Measurements from ENCODE around the gene CARTPT. TPM values are rescaled to one million over a fixed set of nuclear protein-coding genes. Genes with fewer than 3 reads are reported as not detected.

The CARTPT gene
- total and polyA plus RNA-seq, 2 of the 8 experiments (the other 6 are each of a cell fraction or from before 2014, with no cell fraction given), result not detected

- H3K56ac ChIP-seq (replicated peaks; ENCODE audit: insufficient read length, low read depth, low read length), result no peak overlapping the region
- DNase-seq (ENCODE audit: low read depth in 1 of 2, low spot score in 2 of 2), result no peak
- no peaks in the 10 kb centered on the region for H3K9me3 ChIP-seq (ENCODE audit: insufficient read depth in 2 of 2, low read depth in 1 of 2, low read length in 1 of 2)
- CTCF ChIA-PET (ENCODE audit: partially characterized antibody), result interaction anchor here (0.7 to 2.4 kb wide), 4 partner anchors 10 to 262 kb away, joined by 3 to 9 read pairs (median 4); no protein-coding TSS in a partner anchor
- no peaks in the 10 kb centered on the region for H3K79me1 ChIP-seq (ENCODE audit: low read depth, low read length)
- no peak overlapping the region for H3K18ac ChIP-seq (ENCODE audit: extremely low read depth, low read length)
- no peak overlapping the region for H2BK12ac ChIP-seq (ENCODE audit: low read depth, low read length)
- H3K9ac ChIP-seq (replicated peaks in 1 of 4; ENCODE audit: extremely low read depth in 1 of 4, low read depth in 3 of 4, low read length in 3 of 4), result no peak overlapping the region
- no peak overlapping the region for H2AK5ac ChIP-seq (ENCODE audit: low read depth, low read length)
- H3K23ac ChIP-seq (ENCODE audit: insufficient read length), result no peak overlapping the region
- no peak overlapping the region for H2BK15ac ChIP-seq (ENCODE audit: low read length)
- no peaks in the 10 kb centered on the region for H3K79me2 ChIP-seq (ENCODE audit: control insufficient read depth in 1 of 2, insufficient read depth in 2 of 2, low read length in 2 of 2)
- no peak overlapping the region for H4K91ac ChIP-seq (replicated peaks; ENCODE audit: insufficient read length, low read length)
- no peaks in the 10 kb centered on the region for H3K27me3 ChIP-seq (replicated peaks in 1 of 4; ENCODE audit: control insufficient read depth in 3 of 4, extremely low read depth in 1 of 4, insufficient read depth in 3 of 4, low read length in 3 of 4)
- no peaks in the 10 kb centered on the region for H4K20me1 ChIP-seq (replicated peaks in 1 of 2; ENCODE audit: control insufficient read depth in 1 of 2, insufficient read depth in 2 of 2, low read length in 2 of 2)
- no peak overlapping the region for H2BK20ac ChIP-seq (ENCODE audit: low read length)
- H3K36me3 ChIP-seq (ENCODE audit: control insufficient read depth in 2 of 4, insufficient read depth in 4 of 4, low read length in 3 of 4), result no peaks in the 10 kb centered on the region
- no peak overlapping the region for H4K5ac ChIP-seq (ENCODE audit: insufficient read length, low read depth, low read length)
- 0 out of 2 replicates have a peak, but pooled peaks cover 1% of the 10 kb centered on the region for H3K23me2 ChIP-seq (ENCODE audit: low read depth, low read length)
- H3K27ac ChIP-seq (ENCODE audit: low read depth, low read length), result no peak overlapping the region
- WGBS, 2 experiments (ENCODE audit: extremely low coverage in 1 of 2, insufficient coverage in 1 of 2, insufficient read length in 1 of 2, insufficient replicate concordance in 2 of 2, low coverage in 1 of 2, low lambda C conversion rate in 2 of 2, missing lambda C conversion rate in 1 of 2), result 79% methylated on average over 5 of the region's 5 CpGs; no CpG with 5 or more reads in 1 of the 2 experiments
- H3K4ac ChIP-seq (replicated peaks; ENCODE audit: insufficient read length, low read depth, low read length), result no peak overlapping the region
- no peak overlapping the region for H3K14ac ChIP-seq (ENCODE audit: insufficient read length)
- TF ChIP-seq BACH1 (IDR thresholded peaks at IDR 0.05; ENCODE audit: low read length) (no peak), KDM5A (IDR thresholded peaks at IDR 0.05; ENCODE audit: low read length) (no peak), HDAC6 (IDR thresholded peaks at IDR 0.05; ENCODE audit: low read depth, low read length) (no peak)
- H3K4me1 ChIP-seq (replicated peaks in 1 of 4; ENCODE audit: control insufficient read depth in 3 of 4, insufficient read depth in 4 of 4, low read length in 3 of 4), result no peaks in the 10 kb centered on the region
- no peak overlapping the region for H3K4me3 ChIP-seq (ENCODE audit: extremely low read depth in 1 of 4, insufficient read depth in 2 of 4, low read depth in 3 of 4, low read length in 4 of 4)
- POLR2A ChIA-PET (ENCODE audit: partially characterized antibody), result no interaction called here
- no peak overlapping the region for H2AFZ ChIP-seq (ENCODE audit: low read length)
- FAIRE-seq, result no peak
- H2BK5ac ChIP-seq (ENCODE audit: low read depth, low read length), result no peak overlapping the region
- no peak overlapping the region for H4K8ac ChIP-seq (ENCODE audit: extremely low read depth, insufficient read depth, low read length)
- H3K4me2 ChIP-seq (ENCODE audit: insufficient read depth in 1 of 2, low read depth in 2 of 2, low read length in 2 of 2), result no peak overlapping the region
- no peak overlapping the region for H2BK120ac ChIP-seq (replicated peaks; ENCODE audit: low read depth, low read length)
Measured at GRCh38 chr5:71679714-71680113, 39.4 kb upstream of the CARTPT start.

All from H1 (cell line).